ENCODE measurements around the gene CELA3A. TPM values are rescaled to one million over a fixed set of nuclear protein-coding genes. Genes with fewer than 3 reads are reported as not detected.

Gene CELA3A
- polyA plus RNA-seq, 3 donors = not detected

- no peak overlapping the region for H2AFZ ChIP-seq (ENCODE audit: insufficient read depth, low read depth, low read length, poor library complexity, severe bottlenecking)
- H3K4me3 Mint-ChIP-seq = peak overlapping the region; percentile 2 to 82
- no peak for TF ChIP-seq CTCF (IDR thresholded peaks at IDR 0.05)
- no peaks in the 10 kb centered on the region for H3K9me3 ChIP-seq (replicated peaks in 1 of 2; ENCODE audit: control insufficient read depth in 1 of 2, insufficient read depth in 1 of 2, low read length in 2 of 2)
- intact Hi-C loops (cut with micrococcal nuclease) = no loop called here
- DNase-seq = peak; percentile 78 to 93 (median 89)
- H3K4me3 ChIP-seq (replicated peaks in 1 of 3; ENCODE audit: low read depth in 2 of 3, low read length in 3 of 3) = peak overlapping the region in 1 of 3 experiments; percentile 6
- H3K27ac ChIP-seq (ENCODE audit: low read depth in 1 of 2, low read length in 2 of 2) = peak overlapping the region; percentile 69 to 76
- H3K4me1 ChIP-seq (ENCODE audit: control insufficient read depth in 1 of 2, insufficient read depth in 2 of 2, low read length in 2 of 2) = peaks cover 36 to 40% of the 10 kb centered on the region in 2 donors
- peaks cover 0 to 4% (median 0%) of the 10 kb centered on the region in 3 donors for H3K27me3 Mint-ChIP-seq (ENCODE audit: low read depth in 3 of 3)
- 74% methylated on average over 6 of the region's 8 CpGs for WGBS (ENCODE audit: insufficient coverage)
- H3K27me3 ChIP-seq (ENCODE audit: control insufficient read depth in 2 of 2, insufficient read depth in 2 of 2, low read length in 2 of 2) = no peaks in the 10 kb centered on the region
- peaks cover 0 to 3% (median 0%) of the 10 kb centered on the region in 7 donors for H3K9me3 Mint-ChIP-seq
- peak overlapping the region; percentile 38 for H3K4me2 ChIP-seq (replicated peaks; ENCODE audit: extremely low read depth, low read length, poor library complexity, severe bottlenecking)
- H4K20me1 ChIP-seq (ENCODE audit: insufficient read depth, low read length) = peaks cover 4% of the 10 kb centered on the region
- peaks cover 34% of the 10 kb centered on the region for H3K4me1 Mint-ChIP-seq
- no peaks in the 10 kb centered on the region for H3K36me3 Mint-ChIP-seq
- H3K36me3 ChIP-seq (replicated peaks in 1 of 2; ENCODE audit: control insufficient read depth in 1 of 2, insufficient read depth in 2 of 2, low read length in 2 of 2) = no peaks in the 10 kb centered on the region
- H3K9ac ChIP-seq (ENCODE audit: insufficient read depth, low read length, poor library complexity, severe bottlenecking) = no peak overlapping the region
- peaks cover 20% of the 10 kb centered on the region for H3K79me2 ChIP-seq (ENCODE audit: insufficient read depth, low read length)
- H3K27ac Mint-ChIP-seq = peak overlapping the region; percentile 92 to 97 (median 96)
Measured at GRCh38 chr1:22048351-22049192, 47.1 kb downstream of the CELA3A start.

GRCh38 chr1:22050330-22050729 is 48.9 kb downstream of the CELA3A start:
- H3K9me3 Mint-ChIP-seq = peaks cover 0 to 2% (median 0%) of the 10 kb centered on the region in 7 donors
- H3K36me3 Mint-ChIP-seq = peaks cover 6 to 11% of the 10 kb centered on the region in 2 donors
- DNase-seq = no peak
- Histone ChIP-seq H3K9ac (ENCODE audit: insufficient read depth, low read length, poor library complexity, severe bottlenecking) (no peak overlapping the region), H4K20me1 (ENCODE audit: insufficient read depth, low read length) (peaks cover 19% of the 10 kb centered on the region), H3K4me2 (replicated peaks; ENCODE audit: extremely low read depth, low read length, poor library complexity, severe bottlenecking) (no peak overlapping the region), H3K27ac (ENCODE audit: low read depth in 1 of 2, low read length in 2 of 2) (no peak overlapping the region), H3K79me2 (ENCODE audit: insufficient read depth, low read length) (peaks cover 36% of the 10 kb centered on the region), H2AFZ (ENCODE audit: insufficient read depth, low read depth, low read length, poor library complexity, severe bottlenecking) (no peak overlapping the region), H3K36me3 (replicated peaks in 1 of 2; ENCODE audit: control insufficient read depth in 1 of 2, insufficient read depth in 2 of 2, low read length in 2 of 2) (peaks cover 0 to 2% of the 10 kb centered on the region in 2 donors), H3K4me1 (ENCODE audit: control insufficient read depth in 1 of 2, insufficient read depth in 2 of 2, low read length in 2 of 2) (peaks cover 50 to 56% of the 10 kb centered on the region in 2 donors), H3K4me3 (replicated peaks in 1 of 3; ENCODE audit: low read depth in 2 of 3, low read length in 3 of 3) (no peak overlapping the region), H3K27me3 (ENCODE audit: control insufficient read depth in 2 of 2, insufficient read depth in 2 of 2, low read length in 2 of 2) (no peaks in the 10 kb centered on the region), H3K9me3 (replicated peaks in 1 of 2; ENCODE audit: control insufficient read depth in 1 of 2, insufficient read depth in 1 of 2, low read length in 2 of 2) (no peaks in the 10 kb centered on the region)
- H3K4me3 Mint-ChIP-seq = no peak overlapping the region
- peak overlapping the region in 5 of 7 donors; percentile 45 to 92 (median 75) for H3K27ac Mint-ChIP-seq
- WGBS (ENCODE audit: insufficient coverage) = no CpG with 5 or more reads among the region's 3 CpGs
- TF ChIP-seq CTCF (IDR thresholded peaks at IDR 0.05) = no peak
- peaks cover 47% of the 10 kb centered on the region for H3K4me1 Mint-ChIP-seq
- intact Hi-C loops (cut with micrococcal nuclease) = loop anchor here in 1 of 2 donors (5.0 kb wide), 1 partner anchor 37 kb away; no protein-coding TSS in a partner anchor
- H3K27me3 Mint-ChIP-seq (ENCODE audit: low read depth in 3 of 3) = peaks cover 0 to 8% (median 0%) of the 10 kb centered on the region in 3 donors

All from CD14-positive monocyte (primary cell).